Activated naive CD4-positive, alpha-beta T cell treated with anti-CD3 and anti-CD28 coated beads, Interleukin-2, amount 50 U/mL, for 24 hours (primary cell): ENCODE data around the gene RGS14.

Source experiments
- H3K27ac Mint-ChIP-seq: one replicate; pipeline ENCODE4 v1.8.0; 2021; ENCODE audit warnings: mild to moderate bottlenecking, mixed read lengths
- H3K27me3 Mint-ChIP-seq: one replicate; pipeline ENCODE4 v1.8.0; 2021; ENCODE audit warnings: mixed read lengths
- H3K36me3 Mint-ChIP-seq: one replicate; pipeline ENCODE4 v1.8.0; 2021; ENCODE audit warnings: mixed read lengths
- H3K4me1 Mint-ChIP-seq: one replicate; pipeline ENCODE4 v1.8.0; 2021; ENCODE audit warnings: mixed read lengths
- H3K4me3 Mint-ChIP-seq: one replicate; pipeline ENCODE4 v1.8.0; 2021; ENCODE audit warnings: mild to moderate bottlenecking, mixed read lengths
- H3K9me3 Mint-ChIP-seq: one replicate; pipeline ENCODE4 v1.8.0; 2021; ENCODE audit warnings: mixed read lengths

The RGS14 gene, protein sequence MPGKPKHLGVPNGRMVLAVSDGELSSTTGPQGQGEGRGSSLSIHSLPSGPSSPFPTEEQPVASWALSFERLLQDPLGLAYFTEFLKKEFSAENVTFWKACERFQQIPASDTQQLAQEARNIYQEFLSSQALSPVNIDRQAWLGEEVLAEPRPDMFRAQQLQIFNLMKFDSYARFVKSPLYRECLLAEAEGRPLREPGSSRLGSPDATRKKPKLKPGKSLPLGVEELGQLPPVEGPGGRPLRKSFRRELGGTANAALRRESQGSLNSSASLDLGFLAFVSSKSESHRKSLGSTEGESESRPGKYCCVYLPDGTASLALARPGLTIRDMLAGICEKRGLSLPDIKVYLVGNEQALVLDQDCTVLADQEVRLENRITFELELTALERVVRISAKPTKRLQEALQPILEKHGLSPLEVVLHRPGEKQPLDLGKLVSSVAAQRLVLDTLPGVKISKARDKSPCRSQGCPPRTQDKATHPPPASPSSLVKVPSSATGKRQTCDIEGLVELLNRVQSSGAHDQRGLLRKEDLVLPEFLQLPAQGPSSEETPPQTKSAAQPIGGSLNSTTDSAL

DNA sequence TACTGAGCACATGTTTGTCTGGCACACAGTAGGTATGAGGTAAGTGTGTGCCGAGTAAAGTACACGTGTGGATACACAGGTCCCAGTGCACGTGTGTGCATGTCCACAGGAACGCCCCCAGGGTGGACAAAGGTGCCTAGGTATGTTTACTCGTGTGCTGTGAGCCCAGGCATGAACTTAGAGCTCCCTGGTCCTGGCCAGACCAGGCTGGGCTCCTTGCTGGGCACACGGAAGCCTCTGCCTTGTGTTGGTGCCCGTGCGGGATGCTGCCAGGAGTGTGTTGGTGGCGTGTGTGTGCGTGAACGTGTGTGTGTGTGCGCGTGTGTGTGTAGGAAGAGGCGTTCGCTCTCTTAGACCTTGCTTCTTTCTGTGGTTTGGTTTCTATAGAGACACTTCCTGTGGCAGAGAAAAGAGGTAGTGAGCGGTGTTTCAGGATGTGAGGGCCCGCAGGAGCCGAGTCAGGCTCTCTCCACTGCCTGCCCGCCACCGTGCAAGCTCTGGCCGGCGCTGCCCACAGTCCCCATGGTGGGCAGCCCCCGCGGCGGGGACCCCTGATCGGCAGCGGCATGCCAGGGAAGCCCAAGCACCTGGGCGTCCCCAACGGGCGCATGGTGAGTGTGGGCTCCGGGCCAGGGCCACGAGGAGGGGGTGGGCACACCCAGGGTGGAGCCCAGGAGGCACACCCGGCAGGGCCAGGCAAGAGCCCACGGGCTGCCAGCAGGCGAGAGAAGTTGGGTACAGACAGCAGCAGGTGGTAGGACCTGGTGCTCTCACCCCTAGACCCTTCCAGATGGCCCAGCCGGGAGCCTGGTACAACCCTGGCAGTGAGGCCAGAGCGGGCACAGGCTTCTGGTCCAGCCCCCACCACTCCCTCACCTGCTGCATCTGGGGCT lies at the start of gene RGS14:
TSS of gene RGS14 (plus strand) at position 466 of the 893 bp plus-strand sequence. CDS start at position 567, 101 bp downstream.
- peak within 1 kb of the TSS; percentile 80 for H3K4me3 Mint-ChIP-seq
- H3K36me3 Mint-ChIP-seq: no peaks in the 10 kb centered on the region
- no peaks in the 10 kb centered on the region for H3K9me3 Mint-ChIP-seq
- peaks cover 79% of the 10 kb centered on the region for H3K4me1 Mint-ChIP-seq
- H3K27ac Mint-ChIP-seq: peak within 1 kb of the TSS; percentile 92
- H3K27me3 Mint-ChIP-seq: no peaks in the 10 kb centered on the region

- no peaks in the 10 kb centered on the region for H3K9me3 Mint-ChIP-seq
- H3K27ac Mint-ChIP-seq: no peak overlapping the region
- H3K27me3 Mint-ChIP-seq: no peaks in the 10 kb centered on the region
- peak overlapping the region; percentile 44 for H3K4me3 Mint-ChIP-seq
- peaks cover 7% of the 10 kb centered on the region for H3K36me3 Mint-ChIP-seq
- H3K4me1 Mint-ChIP-seq: peaks cover 55% of the 10 kb centered on the region
Measured at GRCh38 chr5:177308740-177309139, 49.0 kb upstream of the RGS14 start.

GRCh38 chr5:177309351-177310191 lies 48.2 kb upstream of the RGS14 start:
- Mint-ChIP-seq H3K27me3 (no peaks in the 10 kb centered on the region), H3K27ac (peak overlapping the region; percentile 62), H3K4me3 (peak overlapping the region; percentile 59), H3K4me1 (peaks cover 48% of the 10 kb centered on the region), H3K36me3 (peaks cover 7% of the 10 kb centered on the region), H3K9me3 (no peaks in the 10 kb centered on the region)

DNA sequence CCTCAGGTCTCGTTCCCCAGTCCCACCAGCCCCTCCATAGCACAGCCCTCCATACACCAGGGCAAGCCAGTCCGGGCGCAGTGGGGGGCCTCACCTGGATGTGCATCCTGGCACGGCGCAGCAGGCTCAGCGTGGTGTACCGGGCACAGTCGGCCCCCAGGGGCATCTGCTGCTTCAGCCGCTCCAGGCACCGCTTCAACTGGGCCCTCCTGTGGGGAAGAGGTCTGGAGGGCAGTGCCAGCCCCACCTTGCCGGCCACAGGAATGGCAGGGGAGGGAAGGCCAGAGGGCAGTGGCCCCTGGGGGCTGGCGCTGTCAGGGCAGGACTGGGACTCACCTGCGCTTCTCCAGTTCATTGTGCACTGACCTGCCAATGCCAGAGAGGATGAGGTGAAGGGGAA lies 47.4 kb upstream of the RGS14 start:
- no peak overlapping the region for H3K27ac Mint-ChIP-seq
- peaks cover 41% of the 10 kb centered on the region for H3K4me1 Mint-ChIP-seq

GRCh38 chr5:177310757-177311391 lies 46.9 kb upstream of the RGS14 start:
- Mint-ChIP-seq H3K4me3 (peak overlapping the region; percentile 82), H3K27ac (peak overlapping the region; percentile 73), H3K9me3 (no peaks in the 10 kb centered on the region), H3K27me3 (no peaks in the 10 kb centered on the region), H3K36me3 (peaks cover 3% of the 10 kb centered on the region), H3K4me1 (peaks cover 36% of the 10 kb centered on the region)

More for the DNA sequence above, 47.4 kb upstream of the RGS14 start:
- Mint-ChIP-seq H3K36me3 (peaks cover 3% of the 10 kb centered on the region), H3K4me3 (no peak overlapping the region), H3K27me3 (no peaks in the 10 kb centered on the region), H3K9me3 (no peaks in the 10 kb centered on the region)

- Mint-ChIP-seq H3K27ac (no peak overlapping the region), H3K27me3 (no peaks in the 10 kb centered on the region), H3K9me3 (no peaks in the 10 kb centered on the region), H3K4me3 (no peak overlapping the region), H3K36me3 (no peaks in the 10 kb centered on the region), H3K4me1 (peaks cover 32% of the 10 kb centered on the region)
Measured at GRCh38 chr5:177311392-177311722, 46.4 kb upstream of the RGS14 start.

GRCh38 chr5:177311723-177312648 lies 45.7 kb upstream of the RGS14 start, which contains the start of gene MXD3:
Gene MXD3, minus strand, starts transcription at chr5:177311898. Its CDS starts 68 bp downstream, at chr5:177311830.
- no peaks in the 10 kb centered on the region for H3K27me3 Mint-ChIP-seq
- H3K4me1 Mint-ChIP-seq: peaks cover 26% of the 10 kb centered on the region
- peak within 1 kb of the TSS; percentile 73 for H3K27ac Mint-ChIP-seq
- H3K4me3 Mint-ChIP-seq: peak within 1 kb of the TSS; percentile 84
- no peaks in the 10 kb centered on the region for H3K9me3 Mint-ChIP-seq
- H3K36me3 Mint-ChIP-seq: no peaks in the 10 kb centered on the region

DNA sequence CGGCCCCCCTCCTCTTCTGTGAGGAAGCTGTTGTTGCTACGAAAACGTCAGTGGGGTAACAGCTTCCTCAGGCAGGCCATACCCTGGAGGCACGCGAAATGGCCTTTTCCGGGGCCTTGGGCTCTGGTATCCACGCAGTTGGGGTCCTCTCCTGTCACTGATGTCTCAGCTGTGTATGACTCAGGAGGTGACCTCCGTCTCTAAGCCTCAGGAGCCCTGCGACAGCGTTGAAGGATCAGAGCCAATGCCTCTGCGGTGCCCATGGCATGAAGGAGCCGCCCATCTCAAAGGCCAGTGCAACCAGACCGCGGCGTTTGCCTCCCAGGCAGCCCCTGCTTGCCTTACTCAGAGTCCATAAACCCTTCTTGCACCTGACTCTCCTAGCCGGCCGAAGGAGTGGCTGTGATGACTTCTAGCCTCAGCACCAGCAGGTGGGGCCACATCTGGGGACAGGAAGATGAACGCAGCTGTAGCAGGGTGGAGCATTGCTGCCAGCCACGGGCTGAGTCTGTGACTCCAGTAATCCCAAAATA lies 45.0 kb upstream of the RGS14 start:
- no peaks in the 10 kb centered on the region for H3K9me3 Mint-ChIP-seq
- peaks cover 25% of the 10 kb centered on the region for H3K4me1 Mint-ChIP-seq
- no peaks in the 10 kb centered on the region for H3K27me3 Mint-ChIP-seq
- no peaks in the 10 kb centered on the region for H3K36me3 Mint-ChIP-seq
- no peak overlapping the region for H3K27ac Mint-ChIP-seq
- peak overlapping the region; percentile 84 for H3K4me3 Mint-ChIP-seq

DNA sequence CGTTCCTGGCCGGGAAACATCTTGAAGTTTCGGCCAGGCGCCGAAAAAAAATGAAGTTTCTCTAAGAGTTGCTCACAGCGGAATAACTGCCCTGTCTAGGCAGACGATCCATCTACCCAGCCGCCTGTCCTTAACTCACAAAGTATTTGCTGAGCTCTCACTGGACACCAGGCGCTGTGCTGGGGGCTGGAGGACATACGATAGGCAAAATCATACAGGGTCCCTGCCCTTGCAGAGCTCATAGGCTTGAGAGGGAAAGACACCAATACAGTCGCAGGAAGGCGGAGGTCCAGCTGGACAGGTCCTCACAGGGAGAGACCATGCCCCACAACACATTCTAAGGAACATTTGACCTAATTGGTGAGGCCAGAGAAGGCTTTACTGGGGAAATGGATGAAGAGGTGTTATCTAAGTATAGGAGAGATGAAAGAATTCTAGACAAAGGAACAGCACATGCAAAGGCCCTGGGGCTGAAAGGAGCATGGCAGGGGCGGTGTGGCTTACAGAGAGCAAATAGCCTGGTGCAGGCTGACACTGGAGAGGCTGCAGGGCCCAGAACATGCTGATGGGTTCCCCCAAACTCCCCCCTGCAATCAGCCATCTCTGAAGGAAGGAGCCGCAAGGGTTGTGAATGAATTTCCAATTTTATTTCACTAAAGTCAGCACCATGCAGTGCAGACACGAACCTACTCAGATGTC lies 44.0 kb upstream of the RGS14 start:
- Mint-ChIP-seq H3K4me1 (peaks cover 32% of the 10 kb centered on the region), H3K36me3 (no peaks in the 10 kb centered on the region), H3K27ac (no peak overlapping the region), H3K9me3 (no peaks in the 10 kb centered on the region), H3K4me3 (no peak overlapping the region), H3K27me3 (no peaks in the 10 kb centered on the region)

DNA sequence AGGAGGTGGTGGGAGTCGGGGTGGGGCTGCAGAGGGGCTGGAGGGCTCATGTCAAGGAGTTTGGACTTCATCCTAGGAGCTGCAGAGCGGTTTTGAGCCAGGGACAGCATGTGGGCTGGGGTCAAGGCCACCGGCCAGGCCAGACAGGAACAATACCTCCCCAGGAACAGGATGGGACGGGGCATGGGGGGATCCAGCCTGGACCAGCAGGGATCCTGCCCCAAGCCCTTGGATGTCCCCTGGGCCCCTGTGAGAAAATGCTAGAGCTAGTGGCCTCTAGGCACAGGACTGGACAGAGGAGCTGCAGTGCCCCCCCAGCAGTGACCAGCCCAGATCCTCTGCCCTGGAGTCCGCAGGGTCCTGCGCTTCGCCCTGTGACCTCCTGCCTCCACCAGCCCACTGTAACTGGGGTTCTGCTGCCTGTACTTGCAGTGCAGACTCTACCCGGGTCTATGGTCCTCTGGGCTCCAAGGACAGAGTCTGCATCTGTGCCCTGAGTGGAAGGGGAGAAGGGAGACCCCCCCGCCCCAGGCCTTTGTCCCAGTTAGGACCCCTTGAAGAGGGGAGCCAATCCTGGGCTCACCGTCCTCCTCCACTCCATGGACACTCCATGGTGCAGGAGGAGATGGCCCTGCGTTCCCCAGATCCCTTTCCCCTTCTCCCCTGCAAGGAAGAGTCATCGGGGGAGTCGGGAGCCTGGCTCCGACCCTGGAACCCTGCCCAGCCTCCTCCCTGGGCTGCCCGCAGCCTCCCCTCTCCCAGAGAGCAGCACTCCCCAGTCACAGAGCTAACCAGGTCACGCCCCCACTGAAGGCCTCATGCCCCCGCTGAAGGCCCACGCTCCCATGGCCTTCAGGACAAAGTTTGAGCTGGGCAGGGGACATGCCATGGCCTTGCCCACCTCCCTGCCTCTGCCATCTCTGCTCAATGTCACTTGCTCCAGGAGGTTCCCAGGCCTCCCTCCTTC lies 43.1 kb upstream of the RGS14 start:
- Mint-ChIP-seq H3K36me3 (no peaks in the 10 kb centered on the region), H3K4me3 (no peak overlapping the region), H3K27me3 (no peaks in the 10 kb centered on the region), H3K9me3 (no peaks in the 10 kb centered on the region), H3K27ac (no peak overlapping the region), H3K4me1 (peaks cover 28% of the 10 kb centered on the region)

GRCh38 chr5:177315411-177315810 lies 42.3 kb upstream of the RGS14 start:
- Mint-ChIP-seq H3K36me3 (no peaks in the 10 kb centered on the region), H3K27ac (no peak overlapping the region), H3K27me3 (no peaks in the 10 kb centered on the region), H3K4me3 (no peak overlapping the region), H3K4me1 (peaks cover 28% of the 10 kb centered on the region), H3K9me3 (no peaks in the 10 kb centered on the region)

GRCh38 chr5:177316005-177316404 lies 41.7 kb upstream of the RGS14 start:
- Mint-ChIP-seq H3K9me3 (no peaks in the 10 kb centered on the region), H3K36me3 (no peaks in the 10 kb centered on the region), H3K27ac (no peak overlapping the region), H3K4me1 (peaks cover 23% of the 10 kb centered on the region), H3K4me3 (no peak overlapping the region), H3K27me3 (no peaks in the 10 kb centered on the region)
